HG02885 (cell line): Measurements from ENCODE around the gene SERHL2.
"Not testable (repeated sequence)": the region's sequence is repeated elsewhere in the genome, so short reads cannot be mapped to it uniquely, and the experiment has no call there.

Source experiments
- ATAC-seq: cut with Tn5 transposase; IDR thresholded peaks from one replicate; pipeline ENCODE4 v1.9.1; 2021; ENCODE audit warnings: mild to moderate bottlenecking; ENCODE audit not compliant: unreplicated experiment, poor library complexity

The SERHL2 gene

GRCh38 chr22:42553475-42554361 is at the start of gene SERHL2:
Gene SERHL2 (plus strand): TSS chr22:42553956. CDS start chr22:42554021, 65 bp downstream.
- peak; percentile 86 for ATAC-seq

DNA sequence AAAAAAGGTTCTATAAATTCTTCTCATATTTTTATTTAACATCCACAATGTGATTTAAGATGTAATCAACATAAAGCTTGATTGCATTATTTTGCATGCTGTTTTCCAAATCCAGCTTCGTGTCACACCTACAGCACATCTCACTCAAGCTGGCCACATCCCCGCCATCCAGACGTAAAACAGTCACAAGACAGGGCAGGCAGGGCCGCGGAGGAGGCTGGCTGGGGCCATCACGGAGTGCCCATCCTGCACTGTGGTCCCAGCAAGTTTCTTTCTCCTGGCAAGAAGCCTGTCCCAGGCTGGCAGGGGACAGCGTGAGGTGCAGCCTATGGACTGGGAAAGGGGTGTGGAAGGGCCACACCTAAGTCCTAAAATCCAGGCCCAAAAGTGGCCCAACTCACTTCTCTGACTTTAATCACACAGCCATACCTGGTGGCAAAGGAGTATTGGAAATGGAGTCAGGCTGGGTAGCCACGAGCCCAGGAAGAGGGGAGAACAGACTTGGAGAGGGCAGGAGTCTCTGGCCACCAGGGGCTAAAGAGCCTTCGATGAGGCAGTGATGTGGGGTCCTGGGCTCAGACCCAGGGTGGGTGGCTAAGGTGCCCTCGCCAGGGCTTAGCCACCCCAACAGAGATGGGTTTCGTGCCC is 45.3 kb upstream of the SERHL2 start:
- not testable (repeated sequence) for ATAC-seq

GRCh38 chr22:42508975-42509364 is 44.8 kb upstream of the SERHL2 start:
- ATAC-seq, result not testable (repeated sequence)

DNA sequence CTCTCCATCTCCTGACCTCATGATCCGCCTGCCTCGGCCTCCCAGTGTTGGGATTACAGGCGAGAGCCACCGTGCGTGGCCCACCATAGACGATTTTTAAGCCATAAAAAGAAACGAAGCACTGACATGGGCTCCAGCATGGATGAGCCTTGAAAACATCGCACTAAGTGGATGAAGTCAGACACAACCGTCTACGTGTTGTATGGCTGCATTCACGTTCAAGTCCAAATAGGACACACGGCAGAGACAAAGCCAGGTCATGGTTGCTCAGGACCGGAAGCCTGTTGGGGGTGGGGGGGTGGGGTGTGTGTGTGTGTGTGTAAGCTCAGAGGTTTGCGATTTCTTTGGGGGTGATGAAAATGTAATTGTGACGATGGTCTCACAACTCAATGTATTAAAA is 44.2 kb upstream of the SERHL2 start:
- ATAC-seq, result no peak

DNA sequence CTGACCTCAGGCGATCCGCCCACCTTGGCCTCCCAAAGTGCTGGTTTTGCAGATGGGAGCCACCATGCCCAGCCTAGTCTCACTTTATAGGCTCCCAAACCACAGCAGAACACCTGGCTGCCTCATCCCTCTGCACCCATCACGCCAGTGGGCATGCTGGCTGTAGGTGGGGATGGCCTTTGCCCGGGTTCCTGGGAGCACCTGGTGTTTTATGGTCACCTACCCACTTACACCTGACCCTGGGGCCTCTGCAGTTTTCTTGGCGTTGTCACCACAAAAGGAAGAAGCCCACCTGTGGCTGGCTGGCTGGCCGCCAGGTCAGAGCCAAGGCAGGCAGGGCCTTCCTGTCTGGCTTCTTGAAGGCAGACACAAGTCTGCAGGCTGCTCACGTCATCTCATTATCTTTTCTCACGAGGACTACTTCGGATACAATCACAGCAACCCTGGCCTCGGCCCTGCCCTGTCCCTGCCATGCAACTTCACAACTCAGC is 42.3 kb upstream of the SERHL2 start:
- ATAC-seq, result no peak

GRCh38 chr22:42512273-42512990 is 41.3 kb upstream of the SERHL2 start:
- ATAC-seq, result not testable (repeated sequence)

DNA sequence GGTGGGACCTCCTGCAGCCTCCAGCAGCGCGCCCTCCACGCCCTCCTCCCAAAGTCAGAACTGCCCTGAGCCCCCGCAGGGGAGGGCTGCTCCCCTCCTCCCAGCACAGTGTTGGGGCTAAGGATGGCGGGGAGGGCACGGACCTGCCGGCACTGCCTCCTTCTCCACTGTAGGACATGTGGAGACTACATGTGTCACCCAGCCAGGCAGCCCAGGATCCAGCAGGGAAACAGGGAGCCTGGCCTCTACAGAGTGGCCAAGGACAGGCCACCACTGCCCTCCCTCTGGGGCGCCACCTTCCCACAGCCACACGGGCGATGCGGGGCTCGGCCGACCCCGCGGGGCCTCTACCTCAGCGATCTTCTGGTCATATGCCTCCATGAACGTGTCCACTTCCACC is 39.4 kb upstream of the SERHL2 start:
- ATAC-seq, result not testable (repeated sequence)

GRCh38 chr22:42515304-42515703 is 38.5 kb upstream of the SERHL2 start:
- ATAC-seq, result not testable (repeated sequence)

DNA sequence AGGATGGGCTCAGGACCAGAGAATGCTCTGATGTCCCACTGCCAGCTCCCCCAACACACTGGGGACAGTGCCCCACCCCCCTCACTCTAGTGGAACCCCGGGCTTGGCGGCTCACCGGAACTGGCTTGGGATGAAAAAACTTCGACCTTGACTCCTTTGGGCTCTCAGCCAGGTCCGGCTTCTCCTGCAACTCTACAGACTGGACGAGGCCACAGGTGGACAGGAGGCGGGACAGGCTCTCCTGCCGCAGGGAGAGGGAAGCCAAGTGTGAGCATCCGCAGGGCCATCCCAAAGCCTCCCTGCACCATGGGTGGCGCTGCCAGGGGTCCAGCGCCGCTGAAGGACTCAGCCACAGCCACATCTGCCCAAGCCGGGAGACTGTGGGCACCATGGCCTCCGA is 37.9 kb upstream of the SERHL2 start:
- no peak for ATAC-seq

DNA sequence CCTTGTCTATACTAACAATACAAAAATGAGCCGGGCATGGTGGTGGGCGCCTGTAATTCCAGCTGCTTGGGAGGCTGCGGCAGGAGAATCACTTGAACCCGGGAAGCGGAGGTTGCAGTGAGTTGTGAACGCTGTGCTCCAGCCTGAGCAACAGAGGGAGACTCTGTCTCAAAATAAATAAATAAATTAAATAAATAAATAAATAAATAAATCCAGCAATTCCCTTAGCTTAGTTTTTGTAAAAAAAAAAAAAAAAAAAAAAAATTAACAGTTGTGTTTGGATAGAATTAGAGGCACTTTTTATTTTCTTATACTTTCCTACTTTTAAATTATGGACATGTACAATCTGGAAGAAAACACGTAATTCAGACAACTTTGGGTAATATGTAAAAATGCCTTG is 36.7 kb upstream of the SERHL2 start:
- ATAC-seq, result not testable (repeated sequence)

GRCh38 chr22:42518638-42519524 is 34.9 kb upstream of the SERHL2 start:
- ATAC-seq, result peak; percentile 35

DNA sequence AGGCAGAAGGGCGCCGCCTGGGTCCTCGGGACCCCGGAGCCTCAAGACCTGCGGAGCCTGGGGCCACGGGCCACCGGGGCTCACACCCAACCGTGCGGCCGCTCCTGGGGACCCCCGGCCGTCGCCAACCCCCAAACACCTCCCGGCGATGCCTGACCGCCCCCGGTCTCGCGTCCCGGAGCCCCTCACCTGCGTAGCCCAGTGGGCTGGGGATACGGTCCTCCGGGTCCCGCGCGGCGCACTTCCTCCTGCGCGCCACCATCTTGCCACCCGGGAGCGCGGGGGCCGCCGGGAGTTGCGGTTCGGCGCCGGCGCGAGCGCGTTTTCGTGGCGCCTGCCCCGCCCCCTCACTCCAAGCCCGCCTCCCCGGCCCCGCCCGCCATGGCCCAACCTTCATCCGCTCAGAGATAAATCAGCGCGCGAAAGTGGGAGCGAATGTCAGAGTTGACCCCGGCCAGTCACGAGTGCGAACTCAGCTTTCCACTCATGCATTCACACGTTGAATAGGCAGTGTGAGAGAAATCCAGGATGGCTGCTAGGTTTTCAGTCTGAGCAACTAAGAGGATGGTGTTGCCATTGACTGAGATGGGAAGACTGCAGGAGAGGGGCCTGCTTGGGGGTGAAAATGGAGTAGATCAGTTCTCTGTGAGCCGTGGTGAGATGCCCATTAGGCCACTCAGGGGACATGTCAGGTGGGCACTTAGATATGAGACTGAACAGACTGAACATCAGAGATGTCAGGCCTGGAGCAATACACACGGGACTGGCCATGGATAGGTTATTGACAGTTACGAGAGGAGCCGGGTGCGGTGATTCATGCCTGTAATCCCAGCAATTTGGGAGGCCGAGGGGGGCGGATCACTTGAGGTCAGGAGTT is 34.0 kb upstream of the SERHL2 start, which contains the start of gene RRP7A:
Gene RRP7A (minus strand): TSS at position 272 of the 877 bp plus-strand sequence. CDS start 10 bp downstream, at position 262.
- peak; percentile 80 for ATAC-seq

DNA sequence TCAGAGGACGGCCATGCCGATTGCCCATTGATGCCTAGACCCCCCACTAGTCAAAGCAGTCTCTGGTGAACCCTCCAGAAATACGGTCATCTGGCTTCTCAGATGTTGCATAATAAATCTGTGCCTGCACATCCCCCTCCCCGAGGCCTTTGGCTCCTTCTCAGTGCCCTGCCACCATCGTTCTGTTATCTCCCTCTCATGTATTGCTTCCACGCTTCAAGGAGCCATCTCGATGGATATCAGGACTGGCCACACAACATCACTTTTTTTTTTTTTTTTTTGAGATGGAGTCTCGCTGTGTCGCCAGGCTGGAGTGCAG is 32.6 kb upstream of the SERHL2 start:
- no peak for ATAC-seq

DNA sequence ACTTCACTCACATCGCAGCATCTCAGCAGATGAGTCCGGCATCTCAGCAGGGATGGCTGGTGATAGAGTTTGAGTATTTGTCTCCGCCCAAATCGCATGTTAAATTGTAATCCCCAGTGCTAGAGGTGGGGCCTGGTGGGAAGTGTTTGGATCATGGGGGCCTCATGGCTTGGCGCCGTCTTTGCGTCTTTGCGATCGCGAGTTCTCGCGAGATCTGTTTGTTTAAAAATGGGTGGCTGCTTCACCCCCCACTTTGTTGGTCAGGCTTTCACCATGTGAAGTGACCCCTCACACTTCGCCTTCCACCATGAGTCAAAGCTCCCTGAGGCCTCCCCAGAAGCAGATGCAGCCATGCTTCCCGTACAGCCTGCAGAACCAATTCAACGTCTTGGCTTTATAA is 31.2 kb upstream of the SERHL2 start:
- ATAC-seq, result no peak

DNA sequence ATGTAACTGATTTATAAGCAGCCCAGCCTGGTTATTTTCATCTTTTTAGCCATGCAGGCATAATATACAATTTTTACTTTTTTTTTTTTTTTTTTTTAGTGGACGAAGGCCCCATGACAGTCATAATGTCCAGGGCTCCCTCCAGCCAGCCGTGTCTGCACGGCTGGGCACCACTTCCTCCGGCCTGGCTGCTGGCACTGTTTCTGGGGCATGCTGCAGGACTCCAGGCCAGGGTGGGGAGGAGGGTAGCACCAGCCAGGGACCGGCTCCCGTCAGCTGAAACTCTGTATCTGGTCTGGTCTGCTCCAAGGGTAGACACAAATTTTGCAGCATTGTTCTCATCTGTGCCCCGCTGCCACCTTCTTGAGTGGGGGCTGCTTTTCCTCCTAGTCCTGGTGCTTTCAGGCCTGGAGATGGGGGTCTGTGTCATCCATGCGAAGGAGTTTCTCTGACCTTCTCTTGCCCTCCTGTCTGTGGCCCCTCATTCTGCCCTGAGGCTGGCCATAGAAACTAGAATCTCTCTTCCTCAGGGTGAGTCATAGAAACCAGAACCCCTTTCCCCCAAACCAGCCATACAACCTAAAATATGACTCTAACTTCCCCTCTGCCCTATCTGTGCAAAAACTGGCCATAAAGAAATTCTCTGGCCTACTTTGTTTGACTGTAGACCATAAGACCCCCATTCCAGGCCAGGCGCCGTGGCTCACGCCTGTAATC is 25.0 kb upstream of the SERHL2 start:
- no peak for ATAC-seq

DNA sequence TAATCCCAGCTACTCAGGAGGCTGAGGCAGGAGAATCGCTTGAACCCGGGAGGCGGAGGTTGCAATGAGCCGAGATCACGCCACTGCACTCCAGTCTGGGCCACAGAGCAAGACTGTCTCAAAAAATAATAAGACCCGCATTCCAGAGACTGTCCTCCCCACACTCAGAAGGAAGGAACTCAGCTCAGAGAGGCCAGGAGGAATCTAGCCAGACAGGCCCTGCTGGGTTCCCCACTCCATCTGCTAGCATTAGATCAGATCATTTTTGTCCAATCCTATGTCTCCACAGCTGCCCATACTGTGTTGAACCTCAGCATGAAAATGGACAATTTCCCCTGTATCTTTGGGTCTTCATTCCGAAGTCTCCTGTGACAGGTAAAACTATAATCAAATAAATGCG is 24.3 kb upstream of the SERHL2 start:
- ATAC-seq, result not testable (repeated sequence)

- ATAC-seq, result not testable (repeated sequence)
These were observed 22.2 kb upstream of the SERHL2 start for GRCh38 chr22:42531401-42532084.

- ATAC-seq, result no peak
These were observed 20.1 kb upstream of the SERHL2 start for GRCh38 chr22:42533638-42533977.
